DOHH2 (cell line): Measurements from ENCODE around the gene TCERG1.

Experiments used
- CTCF ChIP-seq: fragments of 200-600 bp; sonication (generic); IDR thresholded peaks from one replicate; pipeline ENCODE4 v1.5.1; 2014; ENCODE audit warnings: antibody characterized with exemption, mild to moderate bottlenecking, low read depth, low read length; ENCODE audit not compliant: poor library complexity, severe bottlenecking
- EZH2phosphoT487 ChIP-seq: fragments of 200-600 bp; sonication (generic); IDR thresholded peaks from 2 replicates; pipeline ENCODE4 v1.6.1; 2017; ENCODE audit warnings: borderline replicate concordance, mild to moderate bottlenecking, antibody characterized with exemption, low read length, moderate library complexity, mixed read lengths

DNA sequence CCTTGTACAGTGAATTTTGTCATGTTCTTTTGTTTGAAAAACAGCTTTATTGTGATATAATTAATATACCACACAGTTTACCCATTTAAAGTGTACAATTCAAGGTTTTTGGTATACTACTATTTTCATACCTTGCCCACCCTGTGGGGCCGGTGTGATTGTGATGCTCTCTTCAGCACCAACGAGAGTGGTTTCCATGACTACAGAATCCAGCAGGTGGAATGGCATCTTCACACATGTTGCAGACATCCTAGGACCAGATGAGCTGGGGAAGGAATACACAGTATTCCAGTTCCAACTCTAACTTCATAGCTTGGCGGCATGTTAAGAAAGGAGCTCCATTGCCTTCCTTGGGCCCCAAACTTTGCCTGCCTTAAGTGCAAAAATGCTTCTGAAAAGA is 76.6 kb downstream of the TCERG1 start:
- TF ChIP-seq CTCF (no peak), EZH2phosphoT487 (no peak)
